Activated naive CD8-positive, alpha-beta T cell treated with anti-CD3 and anti-CD28 coated beads, Interleukin-2, amount 10 ng/mL, durations not matched to agents 7 days and 5 days (primary cell): ENCODE results near the gene TMEM182. TPM values are rescaled to one million over a fixed set of nuclear protein-coding genes. Genes with fewer than 3 reads are reported as not detected.

ENCODE experiments used
- ATAC-seq: fragments of 150-1000 bp; cut with Tn5 transposase; one replicate; pipeline ENCODE4 v1.10.0; 2021; ENCODE audit warnings: low read depth, moderate library complexity
- POLR2A ChIA-PET: fragments of 350-600 bp; sonication (Branson Sonifier 250); formaldehyde crosslinking; loops from one replicate; lab custom pipeline; 2021; ENCODE audit warnings: antibody characterized with exemption; lab: Charles Lee
- DNase-seq: peaks from one replicate; pipeline ENCODE4 v3.0.0; 2021
- H3K27ac Mint-ChIP-seq: one replicate; pipeline ENCODE4 v1.8.0; 2022; ENCODE audit warnings: mild to moderate bottlenecking, mixed read lengths
- H3K27me3 Mint-ChIP-seq: one replicate; pipeline ENCODE4 v1.8.0; 2022; ENCODE audit warnings: mild to moderate bottlenecking, moderate library complexity, mixed read lengths
- H3K36me3 Mint-ChIP-seq: one replicate; pipeline ENCODE4 v1.8.0; 2021; ENCODE audit warnings: mild to moderate bottlenecking, mixed read lengths
- H3K4me1 Mint-ChIP-seq: one replicate; pipeline ENCODE4 v1.8.0; 2021; ENCODE audit warnings: mixed read lengths
- H3K4me3 Mint-ChIP-seq: one replicate; pipeline ENCODE4 v1.8.0; 2022; ENCODE audit warnings: mild to moderate bottlenecking, moderate library complexity, mixed read lengths
- H3K9me3 Mint-ChIP-seq: one replicate; pipeline ENCODE4 v1.8.0; 2021; ENCODE audit warnings: mixed read lengths
- total RNA-seq, 2 experiments: library from RNA; stranded (reverse); gene quantifications; one replicate each; pipeline ENCODE4 v1.2.3, GENCODE V29; 2021

The TMEM182 gene
- total RNA-seq, 2 experiments from 2014 or later, result 3.6 to 6.0 TPM

- Mint-ChIP-seq H3K4me1 (peaks cover 9% of the 10 kb centered on the region), H3K27me3 (peaks cover 3% of the 10 kb centered on the region), H3K9me3 (no peaks in the 10 kb centered on the region), H3K4me3 (no peak overlapping the region), H3K36me3 (peaks cover 4% of the 10 kb centered on the region), H3K27ac (no peak overlapping the region)
- DNase-seq, result no peak
- no peak for ATAC-seq
- POLR2A ChIA-PET, result no interaction called here
Observed at GRCh38 chr2:102778260-102778659, 16.4 kb downstream of the TMEM182 start.

DNA sequence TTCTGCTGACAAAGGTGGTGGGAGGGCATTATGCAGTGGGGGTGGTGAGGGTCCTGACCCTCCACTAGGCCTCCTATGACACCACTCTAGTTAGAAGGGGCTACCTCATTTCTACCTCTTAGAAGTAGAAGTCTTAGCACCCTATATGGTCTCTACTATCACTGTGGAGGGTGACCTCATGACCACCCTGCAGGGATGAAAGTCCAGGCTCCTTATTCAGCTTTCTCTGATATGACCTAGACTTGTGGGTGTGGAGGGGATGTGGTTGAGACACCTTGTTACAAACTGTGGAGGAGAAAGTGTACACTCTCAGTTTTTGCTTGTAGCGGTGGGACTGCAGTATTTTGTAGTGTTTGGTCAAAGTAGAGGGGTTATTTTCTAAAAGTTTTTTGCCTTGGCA lies 18.6 kb downstream of the TMEM182 start:
- Mint-ChIP-seq H3K4me1 (peaks cover 9% of the 10 kb centered on the region), H3K27ac (no peak overlapping the region), H3K27me3 (peaks cover 3% of the 10 kb centered on the region), H3K4me3 (no peak overlapping the region), H3K9me3 (no peaks in the 10 kb centered on the region), H3K36me3 (peaks cover 4% of the 10 kb centered on the region)
- POLR2A ChIA-PET, result no interaction called here
- ATAC-seq (peak; percentile 75), DNase-seq (no peak)

DNA sequence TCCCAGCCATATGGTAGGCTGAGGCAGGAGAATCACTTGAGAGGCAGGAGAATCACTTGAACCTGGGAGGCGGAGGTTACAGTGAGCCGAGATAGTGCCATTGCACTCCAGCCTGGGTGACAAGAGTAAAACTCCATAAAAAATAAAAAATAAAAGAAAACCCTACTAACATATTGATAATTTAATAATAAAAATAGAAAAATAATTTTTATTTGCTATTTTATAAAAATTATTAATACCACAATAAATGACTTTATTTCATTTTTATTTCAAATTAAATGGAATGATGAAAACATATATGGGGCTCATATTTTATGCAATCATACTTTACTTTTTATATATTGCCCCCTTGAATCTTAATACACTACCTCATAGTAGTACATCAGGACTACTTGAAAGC lies 20.4 kb downstream of the TMEM182 start:
- POLR2A ChIA-PET, result no interaction called here
- H3K9me3 Mint-ChIP-seq, result no peaks in the 10 kb centered on the region
- H3K27me3 Mint-ChIP-seq, result peaks cover 3% of the 10 kb centered on the region
- DNase-seq (no peak), ATAC-seq (no peak)
- peaks cover 9% of the 10 kb centered on the region for H3K4me1 Mint-ChIP-seq
- peaks cover 3% of the 10 kb centered on the region for H3K36me3 Mint-ChIP-seq
- H3K27ac Mint-ChIP-seq, result no peak overlapping the region
- no peak overlapping the region for H3K4me3 Mint-ChIP-seq

- H3K36me3 Mint-ChIP-seq, result peaks cover 3% of the 10 kb centered on the region
- POLR2A ChIA-PET, result no interaction called here
- no peak for DNase-seq
- H3K9me3 Mint-ChIP-seq, result no peaks in the 10 kb centered on the region
- no peak overlapping the region for H3K27ac Mint-ChIP-seq
- no peak for ATAC-seq
- peaks cover 2% of the 10 kb centered on the region for H3K27me3 Mint-ChIP-seq
- peaks cover 9% of the 10 kb centered on the region for H3K4me1 Mint-ChIP-seq
- no peak overlapping the region for H3K4me3 Mint-ChIP-seq
Observed at GRCh38 chr2:102782933-102783332, 21.1 kb downstream of the TMEM182 start.

GRCh38 chr2:102783506-102784183 lies 21.8 kb downstream of the TMEM182 start:
- ATAC-seq (no peak), DNase-seq (no peak)
- Mint-ChIP-seq H3K36me3 (peaks cover 3% of the 10 kb centered on the region), H3K4me1 (peaks cover 9% of the 10 kb centered on the region), H3K27ac (no peak overlapping the region), H3K4me3 (no peak overlapping the region), H3K27me3 (no peaks in the 10 kb centered on the region), H3K9me3 (no peaks in the 10 kb centered on the region)
- POLR2A ChIA-PET, result no interaction called here

DNA sequence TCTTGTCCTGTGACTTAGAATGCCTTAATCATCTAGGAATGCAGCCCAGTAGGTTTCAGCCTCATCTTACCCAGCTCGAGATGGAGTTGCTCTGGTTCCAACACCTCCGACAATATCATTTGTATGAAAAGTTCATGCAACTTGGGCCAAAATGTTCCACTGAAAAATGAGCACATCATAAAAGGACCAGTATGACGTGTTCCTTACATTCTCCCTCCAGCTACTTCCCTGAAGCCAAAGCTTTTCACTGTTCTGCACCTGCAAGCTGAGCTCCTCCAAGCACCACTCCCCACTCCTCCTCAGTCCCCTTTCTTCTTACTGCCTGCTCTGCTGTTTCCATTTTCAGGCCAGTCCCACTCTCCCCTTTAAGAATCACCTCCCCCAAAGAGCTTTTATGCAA lies 23.1 kb downstream of the TMEM182 start:
- no peak overlapping the region for H3K4me3 Mint-ChIP-seq
- peaks cover 2% of the 10 kb centered on the region for H3K36me3 Mint-ChIP-seq
- no peak for DNase-seq
- no peak for ATAC-seq
- no peak overlapping the region for H3K27ac Mint-ChIP-seq
- no peaks in the 10 kb centered on the region for H3K9me3 Mint-ChIP-seq
- H3K4me1 Mint-ChIP-seq, result peaks cover 9% of the 10 kb centered on the region
- H3K27me3 Mint-ChIP-seq, result no peaks in the 10 kb centered on the region
- POLR2A ChIA-PET, result no interaction called here

DNA sequence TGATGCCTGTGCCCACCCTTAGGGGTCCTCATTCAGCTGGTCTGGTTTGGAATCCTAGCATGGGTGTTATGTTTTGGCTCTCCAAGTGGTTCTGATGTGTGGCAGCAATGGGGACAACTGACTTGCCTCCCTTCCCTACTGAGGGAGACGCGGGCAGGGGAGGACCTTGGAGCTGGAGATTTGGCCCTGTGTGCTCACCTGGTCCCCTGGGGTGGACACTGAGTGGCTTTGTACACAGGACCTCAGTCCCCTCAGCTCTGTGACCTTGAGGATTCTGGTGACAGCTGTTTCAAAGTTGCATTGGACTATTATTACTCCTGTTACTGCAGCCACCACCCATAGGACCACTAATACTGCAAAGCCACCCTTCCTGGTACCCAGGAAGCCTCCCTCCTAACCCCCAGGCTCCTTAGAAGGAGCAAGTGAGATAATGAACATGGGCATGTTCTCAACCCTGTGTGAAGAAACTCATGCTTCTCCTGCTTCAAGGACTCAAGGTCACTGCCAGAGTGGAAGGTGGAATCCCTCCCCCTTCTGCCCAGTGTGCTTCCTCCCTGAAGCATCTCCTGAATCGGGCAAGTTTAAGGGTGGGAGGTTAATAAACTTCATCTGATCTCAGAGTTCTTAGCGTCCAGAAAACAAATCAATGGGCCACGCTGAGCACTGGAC lies 26.5 kb downstream of the TMEM182 start:
- no peak overlapping the region for H3K27ac Mint-ChIP-seq
- no peaks in the 10 kb centered on the region for H3K9me3 Mint-ChIP-seq
- ATAC-seq (no peak), DNase-seq (no peak)
- POLR2A ChIA-PET, result no interaction called here
- H3K27me3 Mint-ChIP-seq, result no peaks in the 10 kb centered on the region
- no peak overlapping the region for H3K4me3 Mint-ChIP-seq
- peaks cover 2% of the 10 kb centered on the region for H3K4me1 Mint-ChIP-seq
- H3K36me3 Mint-ChIP-seq, result peaks cover 3% of the 10 kb centered on the region

GRCh38 chr2:102788885-102789260 lies 27.0 kb downstream of the TMEM182 start:
- H3K36me3 Mint-ChIP-seq, result peaks cover 3% of the 10 kb centered on the region
- H3K27ac Mint-ChIP-seq, result no peak overlapping the region
- POLR2A ChIA-PET, result no interaction called here
- DNase-seq (no peak), ATAC-seq (no peak)
- no peak overlapping the region for H3K4me3 Mint-ChIP-seq
- peaks cover 2% of the 10 kb centered on the region for H3K4me1 Mint-ChIP-seq
- H3K9me3 Mint-ChIP-seq, result no peaks in the 10 kb centered on the region
- no peaks in the 10 kb centered on the region for H3K27me3 Mint-ChIP-seq

GRCh38 chr2:102789349-102790090 lies 27.7 kb downstream of the TMEM182 start:
- Mint-ChIP-seq H3K36me3 (peaks cover 3% of the 10 kb centered on the region), H3K4me3 (no peak overlapping the region), H3K27me3 (no peaks in the 10 kb centered on the region), H3K4me1 (peaks cover 2% of the 10 kb centered on the region), H3K27ac (no peak overlapping the region), H3K9me3 (peaks cover 2% of the 10 kb centered on the region)
- DNase-seq (no peak), ATAC-seq (no peak)
- POLR2A ChIA-PET, result no interaction called here

- Mint-ChIP-seq H3K4me3 (no peak overlapping the region), H3K9me3 (peaks cover 2% of the 10 kb centered on the region), H3K27me3 (no peaks in the 10 kb centered on the region), H3K4me1 (peaks cover 2% of the 10 kb centered on the region), H3K36me3 (peaks cover 3% of the 10 kb centered on the region), H3K27ac (no peak overlapping the region)
- no peak for ATAC-seq
- POLR2A ChIA-PET, result no interaction called here
- no peak for DNase-seq
Observed at GRCh38 chr2:102790091-102790455, 28.2 kb downstream of the TMEM182 start.

DNA sequence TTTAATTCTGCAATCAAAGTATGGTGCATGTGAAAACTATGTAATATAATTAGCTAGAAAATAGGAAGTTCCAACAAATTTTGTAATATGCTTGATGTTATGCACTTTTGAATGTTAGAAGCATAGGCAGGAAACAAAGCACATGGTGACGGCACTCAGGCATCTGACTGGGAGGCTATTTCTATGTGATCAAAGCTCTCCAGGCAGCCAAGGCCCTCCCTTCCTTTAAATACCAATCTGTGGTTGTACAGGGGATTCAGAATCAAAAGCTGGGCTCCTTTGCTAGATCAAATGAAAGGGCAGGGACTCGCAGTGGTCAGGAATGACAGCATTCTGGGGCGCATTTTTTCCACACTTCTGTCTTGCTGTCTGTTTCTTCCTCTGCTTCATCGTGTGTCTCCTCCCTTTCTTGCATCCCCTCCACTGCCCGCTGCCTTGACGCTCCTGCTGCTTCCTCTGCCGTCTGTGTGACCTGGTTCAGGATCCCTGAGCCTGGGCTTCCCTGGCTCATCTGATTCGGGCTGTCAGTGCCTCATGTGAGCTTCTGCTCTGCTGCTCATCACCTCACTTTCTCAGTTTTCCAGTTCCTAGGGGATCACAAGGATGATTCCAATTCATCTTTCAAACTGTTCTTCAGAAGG lies 30.9 kb downstream of the TMEM182 start:
- H3K4me1 Mint-ChIP-seq, result peaks cover 2% of the 10 kb centered on the region
- POLR2A ChIA-PET, result no interaction called here

DNA sequence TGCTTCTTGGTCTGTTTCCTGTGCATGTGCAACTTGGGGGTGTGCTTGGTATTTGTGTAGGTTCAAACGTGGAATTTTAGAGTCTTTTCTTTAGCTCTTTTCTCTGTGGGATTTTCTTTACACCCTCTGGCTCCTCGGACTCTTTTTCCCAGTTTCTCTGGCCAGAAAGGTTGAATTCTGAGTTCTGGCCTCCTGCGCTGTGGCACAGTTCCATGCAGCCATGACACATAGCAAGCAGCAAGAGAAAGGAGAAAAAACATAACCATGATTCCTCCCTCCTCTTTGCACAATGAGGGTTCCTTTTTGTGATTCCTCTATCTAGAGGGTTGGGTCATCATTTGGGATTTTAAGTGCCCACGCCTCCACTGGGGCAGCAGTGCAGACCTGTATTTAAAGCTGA lies 33.8 kb downstream of the TMEM182 start:
- Mint-ChIP-seq H3K4me1 (peaks cover 2% of the 10 kb centered on the region), H3K36me3 (peaks cover 26% of the 10 kb centered on the region), H3K9me3 (peaks cover 14% of the 10 kb centered on the region), H3K27me3 (no peaks in the 10 kb centered on the region), H3K27ac (no peak overlapping the region), H3K4me3 (no peak overlapping the region)
- ATAC-seq (no peak), DNase-seq (no peak)
- POLR2A ChIA-PET, result no interaction called here

More for the DNA sequence above, 30.9 kb downstream of the TMEM182 start:
- no peak overlapping the region for H3K27ac Mint-ChIP-seq
- ATAC-seq, result no peak
- H3K27me3 Mint-ChIP-seq, result no peaks in the 10 kb centered on the region
- H3K36me3 Mint-ChIP-seq, result peaks cover 3% of the 10 kb centered on the region
- H3K9me3 Mint-ChIP-seq, result peaks cover 2% of the 10 kb centered on the region
- DNase-seq, result no peak
- no peak overlapping the region for H3K4me3 Mint-ChIP-seq

- Mint-ChIP-seq H3K27ac (no peak overlapping the region), H3K27me3 (no peaks in the 10 kb centered on the region), H3K4me3 (no peak overlapping the region), H3K9me3 (peaks cover 20% of the 10 kb centered on the region), H3K4me1 (peaks cover 2% of the 10 kb centered on the region), H3K36me3 (peaks cover 32% of the 10 kb centered on the region)
- DNase-seq (no peak), ATAC-seq (no peak)
- POLR2A ChIA-PET, result no interaction called here
Observed at GRCh38 chr2:102796337-102796736, 34.5 kb downstream of the TMEM182 start.
